Stimulated activated CD4-positive, alpha-beta T cell treated with anti-CD3 and anti-CD28 coated beads, Interleukin-1b, Interleukin-23, amount 100 ng/mL, for 48 hours (primary cell): ENCODE measurements around the gene TMEM245.

Source experiments
- DNase-seq: peaks from one replicate; pipeline ENCODE4 v3.0.0-alpha.2; 2020

The TMEM245 gene

DNA sequence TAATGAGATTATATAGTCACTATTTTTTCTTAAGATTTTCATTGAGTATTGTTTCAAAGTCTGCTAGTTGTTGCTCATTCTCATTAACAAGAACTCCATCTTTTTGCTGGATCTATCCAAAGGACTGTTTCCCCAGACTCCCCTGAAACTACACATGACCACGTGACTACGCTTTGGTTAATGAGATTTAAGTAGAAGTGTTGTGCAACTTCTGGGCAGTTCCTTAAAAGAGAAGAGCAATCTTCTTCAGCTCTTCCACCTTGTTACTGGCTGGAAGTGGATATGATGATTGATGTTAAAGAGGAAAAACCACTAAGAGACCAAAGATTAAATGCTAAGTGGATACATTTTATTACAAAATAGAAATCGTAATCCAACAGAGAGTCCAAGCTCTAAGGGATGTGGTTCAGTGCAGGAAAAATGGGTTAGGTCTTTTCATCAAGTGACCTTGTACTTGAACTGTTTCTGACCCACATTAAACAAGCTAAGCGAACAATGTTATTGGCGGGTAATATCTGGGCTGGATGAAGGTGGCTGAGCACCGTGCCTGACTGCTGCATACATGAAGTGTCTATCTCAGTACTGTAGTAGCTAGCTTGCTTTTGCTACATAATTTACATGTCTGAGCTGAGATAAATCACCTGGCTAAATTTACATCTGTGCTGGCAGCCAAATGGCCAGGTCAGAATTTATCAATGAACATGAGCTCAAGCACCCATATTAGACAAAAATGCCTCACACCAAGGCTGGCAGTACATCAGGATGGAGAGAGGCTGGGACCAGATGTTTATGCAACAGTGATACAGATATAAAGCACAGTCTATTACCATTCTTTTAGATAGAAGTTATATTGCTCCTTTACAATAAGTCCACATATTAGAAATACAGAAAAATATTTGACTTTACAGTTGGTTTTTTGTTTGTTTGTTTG lies 98.9 kb downstream of the TMEM245 start:
- DNase-seq = no peak

DNA sequence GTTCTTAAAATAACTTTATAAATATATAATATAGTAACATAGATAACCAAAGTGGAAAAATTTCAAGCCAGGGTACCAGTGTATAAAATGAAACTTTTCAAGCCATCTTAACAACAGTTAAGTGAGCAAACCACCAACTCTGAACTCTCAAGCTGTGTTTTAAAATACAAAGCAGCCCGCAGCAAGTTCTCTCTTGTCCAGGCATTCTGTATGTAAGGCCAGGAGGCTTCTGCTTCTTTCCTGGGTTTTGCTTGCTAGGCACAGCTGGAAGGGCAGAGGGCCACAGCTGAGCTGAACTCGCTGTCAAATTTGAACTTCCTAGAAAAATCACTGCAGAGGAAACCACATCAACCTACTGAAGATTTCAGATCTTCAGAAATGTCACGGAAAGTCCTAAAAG lies 99.6 kb downstream of the TMEM245 start:
- no peak for DNase-seq

DNA sequence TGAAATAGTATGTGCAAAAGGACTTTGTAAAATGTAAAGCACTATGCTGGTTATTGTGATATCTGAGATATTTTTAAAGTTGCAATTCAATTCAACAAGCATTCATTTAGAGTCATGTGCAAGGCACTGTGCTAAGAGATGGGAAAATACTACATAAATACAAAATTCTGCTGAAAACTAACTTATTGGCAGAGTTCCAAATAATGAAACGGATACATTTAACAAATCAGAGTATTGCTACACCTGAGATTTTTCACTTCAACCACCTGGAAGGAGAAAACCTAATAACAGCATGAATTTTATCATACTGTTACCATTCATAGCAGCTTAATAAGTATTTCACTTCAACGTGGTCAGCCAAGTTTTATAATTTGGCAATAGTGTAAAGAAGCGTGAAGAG lies 100.3 kb downstream of the TMEM245 start:
- DNase-seq = no peak

DNA sequence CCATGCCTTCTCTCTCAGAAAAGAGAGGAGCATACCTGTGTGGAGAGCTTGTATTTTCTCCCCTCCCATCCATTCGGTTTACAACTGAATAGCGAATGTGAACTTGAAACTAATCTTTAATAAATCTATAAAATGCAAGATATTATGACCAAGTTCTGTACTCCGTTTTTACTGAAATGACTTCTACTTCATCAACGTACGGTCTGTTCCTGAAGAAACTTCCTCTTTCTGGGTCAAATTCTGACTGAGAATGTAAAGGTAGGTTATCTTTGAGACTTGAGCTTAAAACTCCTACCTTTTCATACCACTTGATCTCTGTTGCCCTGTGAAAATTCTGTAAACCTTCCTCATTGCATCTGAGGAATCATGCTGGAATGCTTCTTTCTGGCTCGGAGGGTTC lies 102.3 kb downstream of the TMEM245 start:
- no peak for DNase-seq

DNA sequence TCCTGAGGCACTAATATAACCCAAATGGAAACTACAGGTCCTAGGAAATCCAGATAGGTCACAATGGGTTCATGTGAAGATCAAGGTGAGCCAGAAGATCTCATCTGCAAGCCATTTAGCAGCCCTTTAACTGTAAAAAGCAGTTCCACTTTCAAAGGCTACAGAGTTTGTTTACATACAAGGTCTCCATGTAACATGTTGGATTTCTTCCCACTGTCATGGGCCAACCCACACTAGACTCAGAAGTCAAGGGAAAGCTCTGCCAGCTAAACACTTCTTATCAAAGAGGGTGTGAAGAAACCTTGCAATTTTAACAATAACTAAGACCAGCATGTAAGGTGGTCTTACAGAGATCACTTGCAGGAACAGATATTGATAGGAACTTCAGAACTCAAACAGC lies 102.7 kb downstream of the TMEM245 start:
- no peak for DNase-seq

DNA sequence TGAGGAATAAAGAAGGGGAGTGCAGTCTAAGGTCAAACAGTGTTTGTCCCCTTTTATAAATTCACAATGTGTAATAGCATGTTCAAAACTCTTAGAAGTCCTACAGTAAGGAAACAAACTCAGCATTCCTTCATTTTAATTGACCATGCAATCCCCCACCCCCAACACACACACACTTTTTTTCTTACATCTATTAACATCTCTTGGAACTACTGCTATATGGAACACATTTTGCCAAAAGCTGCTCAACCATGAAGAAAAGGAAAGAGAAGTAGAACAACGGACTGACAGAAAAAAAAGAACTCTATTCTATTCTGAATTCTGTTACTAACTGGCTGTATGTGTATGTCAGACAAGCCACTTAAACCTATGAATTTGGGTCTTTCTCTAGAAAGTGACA lies 103.6 kb downstream of the TMEM245 start:
- no peak for DNase-seq

DNA sequence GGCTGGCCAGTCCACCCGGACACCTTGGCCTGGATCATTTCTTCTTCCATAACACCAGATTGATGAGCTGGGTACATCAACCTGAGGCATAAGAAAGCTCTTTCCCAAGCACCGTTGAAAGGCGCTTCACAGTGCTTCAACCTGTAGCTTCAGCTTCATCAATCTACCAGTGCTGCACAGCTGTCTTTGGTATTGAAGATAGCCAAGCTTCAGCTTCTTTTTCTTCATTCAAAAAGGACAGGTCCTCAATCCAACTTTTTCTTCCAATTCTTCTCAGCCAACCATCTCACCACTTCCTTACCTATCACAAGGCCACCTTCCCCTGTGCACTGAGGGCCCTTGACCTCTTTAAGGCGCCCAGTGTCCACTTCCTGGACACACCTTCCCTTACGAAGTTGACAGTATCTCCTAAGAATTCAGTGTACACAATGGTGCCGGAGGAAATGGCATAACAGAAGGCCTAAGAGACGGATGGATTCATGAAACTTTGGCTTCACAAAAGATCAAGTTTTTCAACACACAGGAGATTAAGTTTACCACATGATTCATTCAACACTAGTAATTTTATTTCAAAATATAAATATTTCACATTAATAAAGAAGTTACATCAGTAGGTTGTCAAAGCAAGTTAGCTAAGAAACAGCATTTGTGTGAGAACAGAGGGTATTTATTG lies 105.0 kb downstream of the TMEM245 start:
- no peak for DNase-seq

DNA sequence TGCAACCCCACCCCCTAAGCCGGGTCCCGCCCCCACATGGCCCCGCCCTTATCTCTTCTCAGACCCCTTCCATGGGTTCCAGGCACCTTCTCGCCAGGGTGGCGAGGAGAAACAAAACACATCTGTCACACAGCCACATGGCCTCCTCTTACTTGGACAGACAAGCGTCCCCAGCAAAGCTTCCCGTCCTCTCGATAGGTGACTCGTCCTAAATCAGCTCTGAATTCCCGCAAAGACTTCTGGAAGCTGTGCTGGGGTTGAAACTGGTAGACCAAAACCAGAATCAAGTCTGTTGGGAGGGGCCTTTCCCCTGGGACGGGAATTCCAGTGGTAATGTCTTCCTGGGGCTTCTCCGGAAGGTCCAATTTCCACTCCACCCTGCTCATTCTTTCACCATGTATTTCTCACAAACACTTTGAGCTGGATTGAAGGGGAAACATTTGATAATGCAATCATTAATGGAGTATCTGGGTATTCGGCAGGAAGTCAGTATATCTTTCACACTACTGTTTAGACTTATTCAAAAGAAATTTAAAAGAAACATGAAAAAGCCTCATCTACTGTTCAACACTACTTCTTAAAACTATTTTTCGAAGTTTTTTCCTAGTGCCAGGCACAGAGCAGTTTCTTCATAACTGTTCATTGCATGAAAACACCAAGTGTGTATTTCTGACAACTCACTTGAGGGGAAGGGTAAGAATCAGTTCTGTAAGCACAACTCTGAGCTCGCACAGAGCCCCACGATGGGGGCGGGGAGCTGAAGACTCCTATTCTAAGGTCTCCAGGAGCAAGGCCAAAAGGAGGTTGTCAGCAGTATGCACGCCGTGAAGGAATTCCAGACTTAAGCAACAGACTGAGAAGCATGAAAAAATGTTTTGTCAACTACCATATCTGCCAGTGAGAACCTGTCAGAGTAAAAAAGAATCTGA lies 105.8 kb downstream of the TMEM245 start:
- DNase-seq = no peak

DNA sequence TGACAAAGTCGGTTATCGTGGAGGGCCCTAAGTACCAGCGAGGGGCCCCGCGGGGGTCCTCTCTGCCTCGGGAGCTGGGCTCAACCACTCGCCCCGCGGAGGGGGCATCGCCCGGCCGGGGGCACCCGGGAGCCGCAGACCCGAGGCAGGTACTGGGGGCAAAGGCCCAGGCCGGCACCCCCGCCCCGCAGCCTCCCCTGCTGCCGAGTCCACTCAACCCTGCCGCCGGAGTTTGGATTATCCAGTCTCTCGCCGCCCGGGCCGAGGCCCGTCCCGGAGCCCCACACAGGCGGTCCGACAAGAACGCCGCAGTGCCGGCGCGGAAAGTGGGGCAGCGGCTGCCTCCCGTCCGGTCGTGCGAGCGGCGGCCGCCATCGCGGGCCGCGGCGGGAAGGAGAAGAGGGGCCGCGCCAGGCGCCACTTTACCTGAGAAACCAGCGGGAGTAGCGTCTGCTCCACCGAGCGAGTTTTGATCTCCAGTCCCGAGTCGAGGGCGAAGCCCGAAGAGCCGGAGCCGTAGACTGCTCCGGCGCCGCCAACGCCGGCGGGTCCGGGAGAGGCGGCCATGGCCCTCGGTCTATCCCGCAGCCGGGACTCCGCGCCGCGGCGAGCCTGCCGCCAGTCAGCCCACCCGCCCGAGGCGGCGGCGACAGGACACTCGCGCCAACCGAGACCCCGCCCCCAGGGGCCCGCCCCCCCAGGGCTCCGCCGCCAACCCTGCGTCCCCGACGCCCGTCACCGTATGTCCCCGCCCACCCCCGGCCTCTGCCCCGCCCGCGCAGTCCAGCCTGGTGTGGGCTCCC lies 106.7 kb downstream of the TMEM245 start, which contains the start of gene CTNNAL1:
TSS of gene CTNNAL1 (minus strand) at position 624 of the 803 bp plus-strand sequence. CDS start at position 567, 57 bp downstream.
- peak; percentile 80 for DNase-seq

DNA sequence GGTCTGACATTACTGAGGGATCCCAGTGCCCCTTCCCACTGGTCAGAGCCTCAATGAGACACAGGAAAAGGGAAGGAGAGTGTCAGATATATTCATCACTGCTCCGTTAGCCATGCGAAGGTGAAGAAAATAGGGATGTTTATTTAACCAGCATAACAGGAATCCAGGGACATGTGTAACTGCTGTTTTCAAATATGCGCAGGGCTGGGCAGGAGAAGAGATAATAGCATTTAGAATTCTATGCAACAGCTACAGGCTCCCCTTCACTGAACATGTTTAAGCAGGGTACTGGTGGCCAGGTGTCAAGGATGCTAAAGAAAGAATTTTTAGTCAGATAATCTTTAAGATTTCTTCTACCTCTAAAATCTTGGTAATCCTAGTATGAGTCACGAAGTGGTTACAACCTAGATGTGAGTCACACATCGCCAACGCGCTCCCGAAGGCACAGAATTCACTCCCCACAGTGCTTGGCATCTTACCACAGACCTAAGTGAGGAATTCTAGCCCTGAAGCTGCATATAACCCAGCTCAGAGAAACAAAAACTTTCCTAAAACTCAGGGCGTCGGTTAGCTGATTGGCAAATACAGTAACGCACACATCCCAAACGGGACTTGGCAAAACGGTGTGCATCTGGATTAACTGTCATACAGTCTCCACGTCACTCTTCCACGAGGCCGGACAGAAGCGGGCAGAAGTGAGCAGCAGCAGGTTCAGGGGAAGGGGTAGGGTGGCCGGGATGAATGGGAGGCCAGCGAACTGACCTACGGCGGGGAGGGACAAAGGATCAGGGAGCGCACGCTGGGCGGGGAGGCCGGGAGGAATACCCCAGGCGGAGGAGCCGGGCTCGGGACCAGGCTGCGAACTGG lies 107.5 kb downstream of the TMEM245 start:
- DNase-seq = peak; percentile 54

DNA sequence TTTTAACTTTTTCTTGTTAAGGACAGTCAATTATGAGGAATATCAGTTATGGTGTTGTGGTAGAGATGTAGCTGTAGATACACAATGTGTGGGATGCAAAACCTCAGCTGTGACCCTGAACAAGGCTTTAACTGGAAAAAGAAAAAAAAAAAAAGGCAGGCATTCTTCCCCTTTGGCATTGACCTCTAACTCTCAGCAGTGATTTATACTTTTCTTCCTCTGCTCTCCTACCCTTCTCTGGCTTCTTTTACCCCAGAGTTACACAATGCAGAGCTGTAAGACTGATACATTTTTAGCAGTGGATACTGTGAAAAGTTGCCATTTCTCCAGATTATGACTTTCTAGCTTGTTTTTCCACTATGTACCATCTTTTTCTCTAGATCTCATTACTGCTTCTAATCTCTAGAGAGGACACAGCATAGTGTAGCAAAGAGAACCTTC lies 108.5 kb downstream of the TMEM245 start:
- no peak for DNase-seq

DNA sequence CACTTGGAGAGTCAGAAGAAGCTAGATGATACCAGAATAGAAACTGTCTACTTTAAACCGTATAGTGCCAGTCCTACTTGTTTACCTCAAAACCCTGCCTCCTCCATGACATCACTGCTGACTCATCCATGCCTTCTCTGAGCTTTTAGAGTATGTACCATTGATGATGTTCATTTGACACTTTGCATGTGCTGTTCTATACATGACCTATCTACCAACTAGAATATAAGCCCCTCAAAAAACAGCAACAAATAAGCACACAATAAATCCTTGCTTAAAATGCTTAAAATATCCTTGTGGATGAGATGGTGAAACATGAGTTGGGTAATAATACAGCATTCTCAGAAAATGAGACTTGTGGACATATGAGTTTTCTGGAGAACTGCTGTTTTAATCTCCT lies 109.0 kb downstream of the TMEM245 start:
- peak; percentile 74 for DNase-seq

DNA sequence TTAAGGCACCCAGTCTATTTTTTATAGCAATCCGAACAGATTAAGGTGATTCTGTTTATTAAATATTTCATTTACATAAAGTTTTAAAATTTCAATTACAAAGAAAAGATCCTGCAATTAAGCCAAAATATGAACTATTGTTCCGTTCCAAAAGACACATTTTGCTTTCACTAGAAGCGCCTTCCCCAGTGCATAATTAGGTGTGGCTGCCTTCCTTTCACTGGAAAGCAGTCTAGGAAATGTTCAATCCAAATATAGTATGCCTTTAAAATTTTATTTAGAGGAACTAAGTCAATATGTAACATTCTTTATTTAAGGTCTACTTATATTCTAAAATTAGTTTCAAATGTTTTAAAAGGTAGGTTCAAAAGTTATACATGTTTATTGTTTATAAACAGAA lies 114.1 kb downstream of the TMEM245 start:
- no peak for DNase-seq

DNA sequence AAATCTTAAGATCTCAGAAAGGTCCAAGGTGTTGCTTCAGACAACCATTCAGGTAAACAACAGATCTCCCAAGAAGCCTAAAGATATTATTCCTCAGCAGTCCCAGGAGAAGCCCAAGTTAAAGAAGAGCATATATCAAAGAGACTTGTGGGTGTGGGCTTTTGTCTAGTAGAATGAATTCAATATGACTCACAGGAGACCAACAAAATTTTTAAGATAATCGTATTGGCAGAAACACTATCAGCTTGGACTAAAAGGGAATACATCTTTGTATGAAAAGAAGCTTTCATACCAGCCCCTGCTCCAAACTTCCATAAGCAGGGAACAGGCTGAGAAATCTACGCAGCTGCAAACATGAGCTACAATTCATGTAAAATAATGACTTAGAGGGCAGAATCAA lies 116.6 kb downstream of the TMEM245 start:
- no peak for DNase-seq

DNA sequence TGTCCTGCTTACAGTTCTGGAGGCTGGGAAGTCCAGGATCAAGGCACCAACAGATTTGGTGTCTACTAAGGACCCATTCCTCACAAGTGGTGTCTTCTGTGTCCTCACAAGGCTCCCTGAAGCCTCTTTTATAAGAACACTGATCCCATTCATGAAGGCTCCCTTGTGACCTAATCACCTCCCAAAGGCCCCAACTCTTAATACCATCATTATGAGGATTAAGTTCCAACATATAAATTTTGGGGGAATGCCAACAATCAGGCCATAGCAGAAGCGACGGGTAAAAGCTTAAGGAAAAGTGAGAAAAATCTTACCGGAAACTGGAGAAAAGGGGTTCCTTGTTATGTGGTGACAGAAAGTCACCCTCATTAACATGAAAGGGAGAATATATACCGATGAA lies 117.6 kb downstream of the TMEM245 start:
- DNase-seq = no peak

DNA sequence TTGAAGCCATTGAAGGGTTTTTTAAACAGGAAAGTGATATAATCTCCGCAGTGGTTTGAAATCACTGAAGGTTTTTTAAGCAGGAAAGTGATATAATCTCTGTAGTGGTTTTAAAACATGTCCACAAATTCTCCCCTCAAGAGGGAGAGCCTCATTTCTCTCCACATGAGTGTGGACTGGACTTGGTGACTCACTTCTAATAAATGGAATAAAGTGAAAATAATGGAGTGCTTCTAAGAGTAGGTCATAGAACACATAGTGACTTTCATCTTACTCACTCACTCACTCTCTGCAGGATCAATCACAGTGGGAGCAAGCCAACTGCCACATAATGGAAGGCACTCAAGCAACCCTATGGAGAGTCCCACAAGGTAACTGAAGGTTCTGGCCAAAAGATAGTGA lies 118.5 kb downstream of the TMEM245 start:
- DNase-seq = no peak

DNA sequence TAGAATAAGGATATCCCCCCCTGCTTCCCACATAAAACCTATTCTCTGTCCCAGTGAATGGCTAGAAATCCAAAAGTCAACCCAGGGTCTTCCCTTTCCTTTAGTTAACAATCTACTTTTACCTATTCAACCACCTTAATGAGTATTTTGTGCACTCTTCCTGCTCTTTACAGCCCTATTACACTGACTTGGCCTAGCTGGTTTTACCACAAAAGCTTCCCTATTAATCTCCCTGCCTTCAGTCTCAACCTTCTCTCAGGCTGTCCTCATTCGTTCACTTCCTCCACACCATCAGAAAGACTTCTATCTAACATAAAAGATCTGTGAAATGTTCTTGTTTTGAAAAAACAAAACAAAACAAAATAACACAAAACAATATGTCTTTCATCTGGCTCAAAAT lies 122.6 kb downstream of the TMEM245 start:
- no peak for DNase-seq

DNA sequence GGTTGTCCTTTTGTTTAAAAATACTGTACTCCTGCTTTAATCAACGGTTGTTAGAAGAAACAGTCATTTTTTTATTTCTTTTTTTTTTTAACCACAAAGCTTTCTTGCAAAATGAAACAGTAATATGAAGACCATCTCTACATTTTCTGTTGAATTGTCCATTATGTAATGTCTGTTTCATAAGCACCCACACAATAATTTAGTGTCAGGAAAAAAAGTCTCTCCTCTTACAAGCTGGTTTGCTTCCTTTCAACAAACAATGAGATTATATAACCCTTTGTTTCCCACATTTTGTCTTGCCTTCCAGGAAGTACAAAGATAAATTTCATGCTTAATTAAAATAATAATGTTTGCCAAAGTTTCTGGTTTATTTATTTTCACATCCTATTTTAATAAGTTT lies 123.1 kb downstream of the TMEM245 start:
- no peak for DNase-seq

DNA sequence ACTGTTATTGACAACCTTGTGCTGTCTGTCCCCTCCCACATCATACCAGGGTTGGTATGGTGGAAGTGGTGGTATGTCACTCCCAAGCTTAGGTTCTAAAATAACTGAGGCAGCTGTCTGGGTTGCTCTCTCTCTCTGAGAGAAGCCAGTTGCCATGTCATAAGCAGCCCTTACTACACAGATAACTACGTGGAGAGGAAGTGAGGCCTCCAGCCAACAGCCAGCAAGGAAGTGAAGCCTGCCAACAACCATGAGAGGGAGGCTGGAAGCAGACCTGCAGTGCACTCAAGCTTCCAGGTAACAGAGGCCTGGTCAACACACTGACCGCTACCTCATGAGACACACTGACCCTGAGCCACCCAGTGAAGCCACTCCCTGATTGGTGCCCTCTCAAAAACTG lies 125.1 kb downstream of the TMEM245 start:
- no peak for DNase-seq

DNA sequence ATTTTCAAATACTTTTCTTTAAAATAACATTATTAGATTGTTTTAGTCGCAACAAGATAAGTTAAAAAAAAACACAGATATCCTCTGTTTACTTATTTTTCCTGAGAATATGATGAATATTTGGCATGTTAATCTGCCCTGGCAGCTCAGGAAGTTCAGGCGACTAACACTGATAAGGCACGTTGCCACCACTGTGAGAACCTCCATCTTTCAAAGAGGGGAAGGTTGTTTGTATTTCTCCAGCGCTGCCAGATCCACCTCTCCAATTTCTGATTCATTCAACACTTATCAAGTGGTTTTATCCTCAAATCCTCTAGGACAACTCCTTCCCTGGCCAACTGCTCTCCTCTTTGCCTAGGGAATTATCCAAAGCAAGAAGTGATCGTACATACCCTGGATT lies 128.3 kb downstream of the TMEM245 start:
- no peak for DNase-seq

DNA sequence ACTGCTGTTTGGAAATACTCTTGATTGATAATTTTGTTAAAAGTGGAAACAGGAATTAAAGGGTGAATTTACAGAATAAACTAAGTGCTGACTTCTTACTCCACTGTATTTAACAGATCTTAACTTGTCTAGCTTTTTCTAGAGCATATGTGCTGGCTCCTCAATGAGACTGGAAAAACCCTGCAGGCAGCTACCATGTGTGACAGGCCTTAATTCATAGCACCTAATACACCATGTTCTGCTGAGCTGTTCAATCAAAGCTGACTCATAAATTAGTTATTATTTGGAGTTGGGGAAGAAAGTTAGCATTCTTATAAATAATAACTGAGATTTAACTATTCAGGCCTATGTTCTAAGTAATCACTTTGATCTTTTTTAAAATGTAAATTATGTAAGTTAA lies 135.9 kb downstream of the TMEM245 start:
- no peak for DNase-seq
